GM19238 (cell line): ENCODE data around the gene TMEM52B.
"Not testable (repeated sequence)": the region's sequence is repeated elsewhere in the genome, so short reads cannot be mapped to it uniquely, and the experiment has no call there.

Source experiments
- DNase-seq: peaks from one replicate; pipeline ENCODE4 v3.0.0; 2011; ENCODE audit warnings: low spot score; ENCODE audit not compliant: insufficient read length

Gene TMEM52B

DNA sequence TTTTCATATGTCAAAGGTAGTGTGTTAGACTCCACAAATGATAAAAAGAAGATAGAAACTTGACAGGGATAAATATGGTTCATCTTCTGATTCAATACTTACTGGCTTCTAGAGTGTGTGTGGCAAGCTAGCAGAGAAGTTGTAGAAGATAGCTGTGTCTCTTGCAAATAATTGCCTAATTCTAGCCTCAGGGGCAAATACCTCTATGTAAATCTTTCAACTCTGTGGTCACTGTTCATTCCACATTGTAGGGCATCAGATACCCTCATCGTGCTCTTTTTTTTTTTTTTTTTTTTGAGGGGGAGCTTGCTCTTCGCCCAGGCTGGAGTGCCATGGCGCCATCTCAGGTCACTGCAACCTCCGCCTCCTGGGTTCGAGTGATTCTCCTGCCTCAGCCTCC lies 8.6 kb upstream of the TMEM52B start:
- no peak for DNase-seq

- no peak for DNase-seq
Measured at GRCh38 chr12:10171973-10172728, 6.7 kb upstream of the TMEM52B start, which contains the start of gene OLR1. TSS of gene OLR1 (minus strand) at chr12:10172132. CDS start at chr12:10172077, 55 bp downstream.

DNA sequence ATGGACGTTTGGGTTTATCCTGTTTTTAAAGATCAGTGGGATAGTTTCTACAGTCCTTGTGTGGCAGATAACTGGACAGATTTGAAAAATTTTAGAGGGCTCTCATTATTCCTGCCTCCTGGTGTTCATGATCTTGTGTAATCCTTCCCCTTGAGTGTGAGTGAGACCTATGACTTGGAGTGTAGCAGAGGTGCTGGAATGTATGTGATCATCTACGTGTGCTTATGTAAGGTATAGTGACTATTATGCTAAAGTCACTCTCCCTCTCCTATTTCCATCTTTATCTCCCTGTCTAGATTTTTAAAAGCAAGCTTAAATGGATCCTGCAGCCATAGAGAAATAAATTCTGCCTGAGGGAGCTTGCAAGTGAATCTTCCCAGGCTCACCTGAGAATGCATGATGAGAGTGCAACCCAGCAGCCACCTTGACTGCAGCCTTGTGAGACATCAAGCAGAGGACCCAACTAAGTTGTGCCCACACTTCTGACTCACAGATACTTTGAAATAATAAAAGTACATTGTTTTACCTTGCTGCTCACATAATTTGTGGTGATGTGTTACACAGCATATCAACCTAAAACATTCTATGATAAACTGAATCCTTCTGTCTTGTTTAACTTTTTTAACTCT lies 3.7 kb upstream of the TMEM52B start:
- DNase-seq: no peak

GRCh38 chr12:10175846-10176636 lies 2.8 kb upstream of the TMEM52B start:
- no peak for DNase-seq

- DNase-seq: no peak
Measured at GRCh38 chr12:10179776-10180181, 947 bp downstream of the TMEM52B start.

- no peak for DNase-seq
Measured at GRCh38 chr12:10182354-10183049, 3.7 kb downstream of the TMEM52B start.

GRCh38 chr12:10184261-10184843 lies 5.5 kb downstream of the TMEM52B start:
- DNase-seq: no peak

GRCh38 chr12:10186299-10186698 lies 7.5 kb downstream of the TMEM52B start:
- DNase-seq: no peak

GRCh38 chr12:10186958-10187357 lies 8.1 kb downstream of the TMEM52B start:
- not testable (repeated sequence) for DNase-seq

- DNase-seq: no peak
Measured at GRCh38 chr12:10189653-10190052, 10.8 kb downstream of the TMEM52B start.

- peak; percentile 42 for DNase-seq
Measured at GRCh38 chr12:10190558-10191388, 11.9 kb downstream of the TMEM52B start.

GRCh38 chr12:10191865-10192264 lies 13.0 kb downstream of the TMEM52B start:
- DNase-seq: no peak

- no peak for DNase-seq
Measured at GRCh38 chr12:10194160-10194670, 15.4 kb downstream of the TMEM52B start.

DNA sequence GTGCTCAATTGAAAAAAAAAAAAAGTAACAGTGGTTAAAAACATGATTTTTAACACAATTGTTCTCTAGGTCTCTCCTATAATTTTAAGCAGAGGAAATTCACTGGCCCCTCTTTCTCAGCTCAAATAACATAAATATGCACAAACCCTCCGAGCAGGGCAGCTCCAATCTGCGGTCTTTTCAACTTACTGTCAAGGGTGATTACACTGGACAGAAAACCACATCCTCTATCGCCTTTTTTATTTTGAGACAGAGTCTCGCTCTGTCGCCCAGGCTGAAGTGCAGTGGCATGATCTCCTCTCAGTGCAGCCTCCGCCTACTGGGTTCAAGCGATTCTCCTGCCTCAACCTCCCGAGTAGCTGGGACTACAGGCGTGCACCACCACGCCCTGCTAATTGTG lies 17.4 kb downstream of the TMEM52B start:
- DNase-seq: peak; percentile 22

- DNase-seq: no peak
Measured at GRCh38 chr12:10197879-10198278, 19.0 kb downstream of the TMEM52B start.

DNA sequence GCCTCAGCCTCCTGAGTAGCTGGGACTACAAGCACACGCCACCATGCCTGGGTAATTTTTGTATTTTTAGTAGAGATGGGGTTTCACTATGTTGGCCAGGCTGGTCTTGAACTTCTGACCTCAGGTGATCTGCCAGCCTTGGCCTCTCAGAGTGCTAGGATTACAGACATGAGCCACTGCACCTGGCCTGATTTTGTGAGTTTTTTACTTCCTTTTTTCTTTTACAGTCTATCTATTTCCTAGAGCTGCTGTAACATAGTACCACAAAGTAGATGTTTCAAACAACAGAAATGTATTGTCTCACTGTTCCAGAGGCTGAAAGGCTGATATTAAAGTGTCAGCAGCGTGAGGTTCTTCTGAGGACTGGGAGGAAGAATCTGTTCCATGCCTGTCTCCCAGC lies 25.7 kb downstream of the TMEM52B start:
- not testable (repeated sequence) for DNase-seq

DNA sequence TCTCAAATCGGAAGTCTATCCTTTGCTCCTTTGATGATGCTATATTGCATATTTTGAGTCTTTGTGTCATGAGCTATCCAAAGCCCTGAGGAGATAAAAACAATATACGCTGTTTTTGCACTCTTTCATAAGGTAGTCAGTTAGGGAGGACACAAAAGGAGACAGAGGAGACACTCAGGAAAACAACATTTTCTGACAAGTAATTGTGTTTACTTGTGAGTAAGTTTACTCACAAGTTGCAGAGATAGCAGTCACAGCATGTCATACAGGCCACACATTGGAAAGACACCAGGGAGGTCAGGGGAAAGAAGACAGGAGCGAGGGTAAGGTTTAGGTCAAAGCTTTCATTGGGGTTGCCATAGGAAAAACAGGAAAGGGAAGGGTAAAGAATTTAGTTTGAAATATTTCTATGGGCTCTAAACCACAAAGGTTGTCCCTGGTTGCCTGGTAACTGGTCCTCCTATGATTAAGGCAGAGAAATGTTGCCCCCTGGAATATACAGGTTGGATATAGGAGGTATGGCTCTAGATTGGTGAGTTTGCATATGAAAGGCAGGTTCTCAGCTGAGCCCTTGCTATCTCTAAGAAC lies 26.5 kb downstream of the TMEM52B start:
- DNase-seq: no peak

GRCh38 chr12:10207136-10207535 lies 28.3 kb downstream of the TMEM52B start:
- no peak for DNase-seq

- no peak for DNase-seq
Measured at GRCh38 chr12:10210225-10210624, 31.4 kb downstream of the TMEM52B start.
